VCaP (cell line): ENCODE results near the gene FAM120B.

Experiments used
- H3K27ac ChIP-seq: fragments of 450-650 bp; 2 replicates; pipeline ENCODE4 v1.5.1; 2017
- CTCF ChIP-seq: fragments of 450-650 bp; conservative IDR thresholded peaks from 2 replicates; pipeline ENCODE4 v1.5.1; 2017; ENCODE audit warnings: mild to moderate bottlenecking, moderate library complexity

FAM120B gene

GRCh38 chr6:170357812-170358211 is 51.3 kb downstream of the FAM120B start:
- no peak for TF ChIP-seq CTCF
- peak overlapping the region; percentile 23; the same call in 1 of the 2 replicates for H3K27ac ChIP-seq

- H3K27ac ChIP-seq, result peak overlapping the region; percentile 23; the same call in 1 of the 2 replicates
- no peak for TF ChIP-seq CTCF
Observed at GRCh38 chr6:170358496-170358895, 51.9 kb downstream of the FAM120B start.

- TF ChIP-seq CTCF, result no peak
- H3K27ac ChIP-seq, result no peak overlapping the region
Observed at GRCh38 chr6:170360476-170360875, 53.9 kb downstream of the FAM120B start.

- no peak overlapping the region for H3K27ac ChIP-seq
- no peak for TF ChIP-seq CTCF
Observed at GRCh38 chr6:170361335-170361734, 54.8 kb downstream of the FAM120B start.

- no peak for TF ChIP-seq CTCF
- no peak overlapping the region for H3K27ac ChIP-seq
Observed at GRCh38 chr6:170362121-170362520, 55.6 kb downstream of the FAM120B start.

- no peak for TF ChIP-seq CTCF
- H3K27ac ChIP-seq, result no peak overlapping the region
Observed at GRCh38 chr6:170363255-170363654, 56.7 kb downstream of the FAM120B start.

GRCh38 chr6:170365121-170365520 is 58.6 kb downstream of the FAM120B start:
- no peak overlapping the region for H3K27ac ChIP-seq
- no peak for TF ChIP-seq CTCF

GRCh38 chr6:170365593-170365992 is 59.0 kb downstream of the FAM120B start:
- no peak overlapping the region for H3K27ac ChIP-seq
- TF ChIP-seq CTCF, result no peak
